HT-29 (cell line): Measurements from ENCODE around the gene HMGCL. TPM values are rescaled to one million over a fixed set of nuclear protein-coding genes. Genes with fewer than 3 reads are reported as not detected.
"Not testable (repeated sequence)": the region's sequence is repeated elsewhere in the genome, so short reads cannot be mapped to it uniquely, and the experiment has no call there.

Experiments
- DNase-seq: peaks from one replicate; pipeline ENCODE4 v3.0.0-alpha.2; 2015; ENCODE audit warnings: low spot score
- total RNA-seq: library from RNA; depleted of rRNA; stranded (reverse); fragments of >200 nt; shearing (Covaris generic); gene quantifications from 2 replicates; pipeline ENCODE4 v1.2.3, GENCODE V29; 2014

HMGCL gene
- total RNA-seq, 1 experiment from 2014 or later: 37.4 TPM

GRCh38 chr1:23799255-23799569 is 26.0 kb downstream of the HMGCL start:
- DNase-seq: no peak

- DNase-seq: peak; percentile 44
Observed at GRCh38 chr1:23798662-23799142, 26.5 kb downstream of the HMGCL start.

- no peak for DNase-seq
Observed at GRCh38 chr1:23797478-23798448, 27.5 kb downstream of the HMGCL start.

GRCh38 chr1:23796466-23797271 is 28.6 kb downstream of the HMGCL start:
- DNase-seq: peak; percentile 86

- DNase-seq: peak; percentile 54
Observed at GRCh38 chr1:23795676-23796465, 29.4 kb downstream of the HMGCL start.

GRCh38 chr1:23794732-23795182 is 30.5 kb downstream of the HMGCL start:
- not testable (repeated sequence) for DNase-seq

GRCh38 chr1:23793861-23794731 is 31.1 kb downstream of the HMGCL start:
- DNase-seq: no peak

GRCh38 chr1:23793018-23793781 is 32.0 kb downstream of the HMGCL start:
- peak; percentile 97 for DNase-seq

GRCh38 chr1:23792151-23792945 is 32.9 kb downstream of the HMGCL start:
- peak; percentile 36 for DNase-seq

GRCh38 chr1:23791516-23792047 is 33.6 kb downstream of the HMGCL start:
- peak; percentile 71 for DNase-seq

GRCh38 chr1:23790696-23791515 is 34.3 kb downstream of the HMGCL start, which contains the start of gene LYPLA2:
TSS of gene LYPLA2 (plus strand) at chr1:23791145. CDS start at chr1:23792683, 1,538 bp downstream.
- peak; percentile 91 for DNase-seq

GRCh38 chr1:23788695-23789094 is 36.5 kb downstream of the HMGCL start:
- no peak for DNase-seq

GRCh38 chr1:23787701-23788100 is 37.5 kb downstream of the HMGCL start:
- DNase-seq: no peak

GRCh38 chr1:23784846-23785245 is 40.4 kb downstream of the HMGCL start:
- DNase-seq: no peak

- DNase-seq: not testable (repeated sequence)
Observed at GRCh38 chr1:23783141-23783540, 42.1 kb downstream of the HMGCL start.

GRCh38 chr1:23779826-23780371 is 45.3 kb downstream of the HMGCL start:
- no peak for DNase-seq
